NCI-H2196 (cell line): ENCODE results near the gene FUT9.
"Not testable (repeated sequence)": the region's sequence is repeated elsewhere in the genome, so short reads cannot be mapped to it uniquely, and the experiment has no call there.

Experiments
- DNase-seq: peaks from one replicate; lab custom pipeline; 2025; ENCODE audit not compliant: unreplicated experiment; lab: John Stamatoyannopoulos, UW

The FUT9 gene

DNA sequence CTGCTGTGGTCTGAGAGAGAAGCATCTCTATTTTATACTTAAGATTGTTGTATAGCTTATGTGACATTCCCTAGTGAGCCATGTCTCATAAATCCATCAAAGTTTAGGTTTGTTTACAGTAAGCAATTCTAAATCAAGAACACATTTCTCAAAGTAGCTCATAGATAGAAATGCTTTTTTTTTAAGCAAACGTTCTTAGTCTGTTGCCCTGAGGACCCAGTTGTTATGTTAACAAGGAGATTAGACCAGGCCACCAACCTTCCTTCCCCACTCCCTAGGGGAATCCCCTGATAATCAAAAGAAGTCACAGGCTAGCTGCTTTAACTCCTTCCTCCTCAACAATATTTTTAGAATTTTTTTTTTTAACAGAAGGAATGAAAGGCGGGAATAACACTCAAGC, 169.0 kb downstream of the FUT9 start:
- no peak for DNase-seq

DNA sequence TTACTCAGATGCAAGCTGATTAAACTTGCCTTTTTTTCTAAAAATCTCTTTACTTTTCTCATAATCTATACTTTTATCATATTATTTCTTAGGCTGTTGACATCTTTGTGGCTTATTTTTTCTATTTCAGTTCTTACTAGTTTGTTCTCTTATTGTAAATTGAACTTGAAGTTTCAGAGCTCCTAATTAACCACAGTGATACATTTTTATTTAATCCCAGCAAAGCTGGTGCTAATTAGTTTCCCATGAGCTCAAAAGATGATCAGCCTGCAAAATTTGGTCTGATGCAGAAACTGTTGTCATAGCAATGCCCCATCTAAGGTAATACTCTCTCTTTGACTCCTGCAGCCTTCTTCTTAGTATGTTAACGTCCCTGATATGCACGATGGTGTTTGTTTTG, 170.3 kb downstream of the FUT9 start:
- no peak for DNase-seq

DNA sequence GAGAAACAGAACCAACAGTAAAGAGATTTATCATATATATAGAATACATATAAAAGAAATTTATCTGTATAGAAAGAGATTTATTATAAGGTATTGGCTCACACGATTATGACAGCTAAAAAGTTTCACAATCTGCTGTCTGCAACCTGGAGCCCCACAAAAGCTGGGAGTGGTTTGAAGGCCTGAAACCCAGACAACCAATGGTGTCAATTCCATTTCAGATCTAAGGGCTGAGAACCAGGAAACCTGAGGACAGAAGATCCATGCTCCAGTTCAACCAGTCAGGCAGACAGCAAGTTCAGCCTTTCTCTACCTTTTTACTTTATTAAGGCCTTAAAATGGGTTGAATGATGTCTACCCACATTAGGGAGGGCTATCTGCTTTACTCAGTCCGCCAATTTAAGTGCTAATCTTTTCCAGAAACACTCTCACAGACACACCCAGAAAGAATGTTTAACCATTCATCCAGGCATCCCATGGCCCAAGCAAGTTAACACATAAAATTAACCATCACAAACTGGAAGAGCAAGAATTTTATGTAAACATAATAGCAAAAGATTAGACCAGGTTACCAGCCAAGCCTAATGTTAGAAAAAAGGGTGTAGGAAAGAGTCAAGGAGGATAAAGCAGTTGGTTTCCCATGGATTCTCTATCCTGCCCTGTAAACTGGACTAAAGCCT, 170.9 kb downstream of the FUT9 start:
- DNase-seq, result no peak

DNA sequence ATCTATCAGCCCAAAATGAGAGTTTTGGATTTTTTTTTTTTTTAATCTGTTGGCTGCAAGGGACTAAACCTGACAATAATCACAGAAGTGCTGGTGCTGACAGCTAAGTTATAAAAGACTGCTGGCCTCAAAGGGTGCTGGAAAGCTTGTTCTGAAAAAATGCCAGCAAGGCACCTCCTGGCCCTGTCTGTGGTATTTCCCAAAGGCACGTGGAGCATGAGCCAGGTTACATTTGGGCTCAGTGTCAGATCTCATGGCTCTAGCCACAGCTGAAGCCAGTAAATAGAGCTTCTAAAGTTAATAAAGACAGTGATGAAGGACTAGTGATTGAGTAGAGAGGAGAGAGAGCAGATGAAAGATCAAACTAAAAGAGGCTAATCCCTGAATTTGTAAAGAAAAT, 178.9 kb downstream of the FUT9 start:
- no peak for DNase-seq

DNA sequence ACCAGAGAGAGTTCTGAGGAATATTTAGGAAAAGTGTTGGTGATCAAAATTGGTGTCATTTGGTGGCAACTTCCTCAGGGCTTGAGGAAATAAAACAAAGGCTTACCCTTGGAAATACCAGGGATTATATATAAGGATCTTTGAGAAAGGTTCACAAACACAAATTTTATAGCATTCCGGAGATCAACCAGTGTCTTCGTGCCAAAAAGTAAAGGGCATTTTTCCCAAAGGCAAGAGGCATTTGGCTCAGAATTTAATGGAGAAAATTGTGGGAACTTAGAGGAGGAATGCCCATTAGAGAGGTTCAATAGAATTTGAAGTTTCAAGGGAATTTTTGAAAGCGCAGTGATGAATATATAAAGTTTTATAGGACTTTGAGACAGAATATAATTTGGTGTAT, 179.5 kb downstream of the FUT9 start:
- DNase-seq, result no peak

DNA sequence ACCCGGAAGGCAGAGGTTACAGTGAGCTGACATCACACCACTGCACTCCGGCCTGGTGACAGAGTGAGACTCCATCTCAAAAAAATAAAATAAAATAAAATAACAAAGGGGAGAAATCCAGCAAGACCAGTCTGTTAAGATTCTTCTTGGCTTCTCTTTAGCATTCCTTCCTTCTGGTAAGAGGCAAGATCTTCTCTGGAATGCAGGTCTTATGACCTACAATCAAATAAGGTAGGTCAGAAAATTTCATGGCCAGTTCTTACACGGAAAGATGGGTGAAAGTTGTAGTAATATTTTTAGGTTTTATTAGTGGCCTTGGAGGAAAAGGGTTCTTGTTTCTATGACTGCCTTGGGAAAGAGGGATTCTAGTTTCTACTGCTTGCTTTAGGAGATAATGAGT, 180.9 kb downstream of the FUT9 start:
- DNase-seq, result no peak

DNA sequence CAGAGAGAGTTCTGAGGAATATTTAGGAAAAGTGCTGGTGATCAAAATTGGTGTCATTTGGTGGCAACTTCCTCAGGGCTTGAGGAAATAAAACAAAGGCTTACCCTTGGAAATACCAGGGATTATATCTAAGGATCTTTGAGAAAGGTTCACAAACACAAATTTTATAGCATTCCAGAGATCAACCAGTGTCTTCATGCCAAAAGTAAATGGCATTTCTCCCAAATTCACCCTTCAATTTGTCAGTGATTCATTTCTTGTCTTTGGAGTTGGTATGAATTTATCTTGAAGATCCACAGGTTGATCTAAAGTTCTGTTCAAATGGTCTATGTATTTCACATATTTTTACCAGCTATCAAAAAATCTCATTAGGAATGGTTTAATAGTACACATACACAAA, 181.5 kb downstream of the FUT9 start:
- no peak for DNase-seq

DNA sequence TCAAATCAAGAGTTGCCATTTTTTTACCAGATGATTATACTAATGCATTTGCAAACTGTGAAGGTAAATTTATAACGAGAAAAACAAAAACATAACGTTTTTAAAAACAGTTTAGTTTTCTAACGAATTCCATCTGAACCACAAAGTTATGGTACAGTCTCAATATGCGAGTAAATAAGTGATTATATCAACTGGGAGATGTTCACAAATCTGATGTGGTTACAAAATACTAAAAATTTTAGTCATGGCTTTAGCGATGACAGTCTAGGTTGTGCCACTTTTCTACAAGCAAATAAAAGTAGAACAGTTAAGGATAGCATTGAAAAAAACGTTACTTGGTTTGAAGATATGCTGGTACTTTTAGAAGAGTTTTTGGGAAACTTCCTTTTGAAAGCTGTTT, 186.8 kb downstream of the FUT9 start:
- no peak for DNase-seq

DNA sequence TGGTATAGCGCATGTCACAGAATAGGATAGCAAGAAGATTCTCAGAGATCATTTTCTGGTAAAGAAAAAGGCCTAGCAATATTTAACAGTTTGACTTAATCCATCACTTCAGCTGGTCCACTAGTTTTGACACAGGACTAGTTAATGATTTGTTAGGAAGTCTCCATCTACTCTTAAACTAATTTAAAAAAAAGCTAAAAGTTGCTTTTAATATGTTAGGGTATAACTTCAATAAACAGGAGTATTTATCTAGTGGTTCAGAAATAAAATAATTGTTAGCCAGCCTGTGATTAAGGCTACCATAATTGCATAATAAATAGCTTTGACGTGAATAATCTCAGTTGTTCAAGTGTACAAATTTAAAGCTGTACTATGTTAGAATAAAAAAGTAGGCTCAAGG, 195.6 kb downstream of the FUT9 start:
- DNase-seq, result no peak

DNA sequence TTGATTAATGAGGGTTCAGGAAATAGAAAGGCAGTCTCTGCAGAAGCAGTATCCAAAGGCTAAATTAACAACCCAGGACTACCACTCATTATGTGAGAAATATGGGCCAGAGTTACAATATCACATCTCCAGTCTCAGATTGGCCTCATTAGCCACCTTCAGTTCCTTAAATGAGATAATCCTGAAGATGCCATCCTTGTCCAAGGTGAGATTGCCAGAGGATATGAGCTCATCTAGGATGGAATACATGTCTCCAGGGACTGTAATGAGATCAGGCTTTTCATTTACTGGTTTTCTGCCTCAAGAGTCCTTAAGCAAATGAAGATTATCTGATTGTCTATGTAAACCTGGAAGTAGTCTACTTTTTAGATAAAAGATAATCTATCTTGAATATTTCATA, 196.3 kb downstream of the FUT9 start:
- no peak for DNase-seq

DNA sequence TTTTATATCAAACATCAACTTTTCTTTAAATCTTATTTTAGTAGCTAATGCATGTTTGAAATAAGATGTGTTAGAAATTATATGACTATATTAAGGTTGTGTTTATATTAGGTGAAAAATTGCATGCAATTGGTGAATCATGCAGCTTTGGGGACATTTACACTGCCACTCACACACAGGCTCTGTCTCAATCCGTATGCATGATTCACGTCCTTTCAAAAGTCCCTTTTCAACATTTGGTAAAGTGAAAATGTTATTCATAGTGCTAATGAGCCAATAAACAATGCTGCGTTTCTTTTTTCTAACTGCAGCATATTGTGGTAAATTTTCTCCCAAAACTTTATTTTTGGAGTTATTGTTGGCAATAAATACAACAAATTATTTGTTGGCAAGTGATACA, 198.0 kb downstream of the FUT9 start:
- DNase-seq, result no peak

DNA sequence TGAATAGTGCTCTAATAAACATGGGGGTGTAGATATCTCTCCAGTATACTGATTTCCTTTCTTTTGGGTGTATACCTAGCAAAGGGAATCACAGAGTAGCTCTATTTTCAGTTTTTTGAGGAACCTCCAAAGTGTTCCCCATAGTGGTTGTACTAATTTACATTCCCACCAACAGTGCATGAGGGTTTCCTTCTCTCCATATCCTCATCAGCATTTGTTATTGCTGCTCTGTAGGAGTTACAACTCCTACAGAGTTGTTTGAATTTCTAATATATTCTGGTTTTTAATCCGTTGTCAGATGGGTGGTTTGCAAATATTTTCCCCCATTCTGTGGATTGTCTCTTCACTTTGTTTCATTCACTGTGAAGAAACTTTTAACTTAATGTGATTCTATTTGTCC, 207.9 kb downstream of the FUT9 start:
- no peak for DNase-seq

DNA sequence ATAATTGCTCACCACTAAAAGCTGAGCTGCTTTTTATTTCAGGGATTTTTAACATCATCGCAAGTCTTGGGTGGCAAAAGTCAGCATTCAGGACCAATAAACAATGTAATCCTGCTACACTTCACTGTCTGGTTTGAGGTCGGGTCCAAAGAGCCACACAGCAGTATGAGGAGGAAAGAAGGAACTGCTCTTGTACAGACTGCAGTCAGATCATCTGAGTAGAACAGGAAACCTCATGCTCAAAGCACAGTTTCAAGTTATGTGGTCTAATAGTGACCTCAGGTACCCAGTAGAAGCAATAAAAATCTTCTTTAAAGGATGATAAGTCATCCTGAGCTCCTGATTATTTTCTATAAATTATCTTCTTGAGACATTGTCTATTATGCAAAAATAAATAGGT, 211.4 kb downstream of the FUT9 start:
- no peak for DNase-seq

DNA sequence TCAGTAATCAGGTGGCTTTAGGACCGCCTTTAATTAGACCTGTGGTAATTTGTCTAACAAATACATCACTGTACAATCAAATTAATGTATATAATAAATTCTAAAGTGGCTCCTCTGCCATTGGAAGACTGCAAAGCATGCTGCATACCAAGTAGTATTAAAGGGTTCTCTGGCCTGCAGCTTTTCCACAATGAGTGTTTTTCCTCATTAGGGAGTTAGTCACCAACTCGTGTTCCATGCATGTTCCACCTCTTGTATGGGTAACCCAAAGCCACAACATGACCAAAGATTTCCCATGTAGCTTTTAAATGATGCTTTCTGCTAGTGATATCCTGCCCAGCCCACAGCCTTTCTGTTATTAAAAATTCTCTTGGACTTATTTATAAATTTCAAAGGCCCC, 218.7 kb downstream of the FUT9 start:
- no peak for DNase-seq

DNA sequence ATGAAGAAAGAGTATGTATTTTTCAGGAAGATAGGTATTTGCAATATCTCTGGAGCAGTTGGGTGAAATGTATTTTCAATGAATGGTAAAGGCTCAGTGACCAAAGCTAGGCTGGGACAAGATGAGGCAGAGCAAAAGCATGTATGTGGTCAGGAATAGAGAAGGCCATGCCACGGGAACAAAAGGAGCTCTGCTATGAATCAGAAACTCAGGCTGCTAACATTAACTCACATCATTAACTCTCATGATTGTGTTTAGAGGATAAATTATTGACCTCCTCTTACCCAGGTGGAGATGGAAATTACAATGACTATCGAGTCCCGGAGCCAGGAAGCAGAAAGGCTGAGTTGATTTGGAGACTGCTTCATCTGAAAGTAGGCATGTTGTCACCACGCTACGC, 220.2 kb downstream of the FUT9 start:
- no peak for DNase-seq

DNA sequence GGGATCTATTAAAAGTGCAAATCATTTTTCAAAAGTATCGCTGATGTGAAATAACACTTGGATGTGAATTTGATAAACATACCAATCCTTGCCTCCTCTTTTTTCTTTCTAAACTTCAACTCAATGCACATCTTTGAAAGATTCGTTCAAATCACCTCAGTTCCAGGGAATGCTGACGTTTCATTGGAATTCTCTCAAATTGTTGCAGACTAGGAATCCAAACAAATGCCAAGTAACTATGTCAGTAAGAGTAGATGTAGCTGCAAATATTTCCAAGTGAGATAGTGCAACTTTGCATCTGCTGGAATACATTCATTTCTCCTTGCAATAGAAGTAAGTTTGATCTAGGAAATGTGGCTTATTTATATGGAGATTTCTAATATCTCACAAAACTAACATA, 220.7 kb downstream of the FUT9 start:
- DNase-seq, result no peak

DNA sequence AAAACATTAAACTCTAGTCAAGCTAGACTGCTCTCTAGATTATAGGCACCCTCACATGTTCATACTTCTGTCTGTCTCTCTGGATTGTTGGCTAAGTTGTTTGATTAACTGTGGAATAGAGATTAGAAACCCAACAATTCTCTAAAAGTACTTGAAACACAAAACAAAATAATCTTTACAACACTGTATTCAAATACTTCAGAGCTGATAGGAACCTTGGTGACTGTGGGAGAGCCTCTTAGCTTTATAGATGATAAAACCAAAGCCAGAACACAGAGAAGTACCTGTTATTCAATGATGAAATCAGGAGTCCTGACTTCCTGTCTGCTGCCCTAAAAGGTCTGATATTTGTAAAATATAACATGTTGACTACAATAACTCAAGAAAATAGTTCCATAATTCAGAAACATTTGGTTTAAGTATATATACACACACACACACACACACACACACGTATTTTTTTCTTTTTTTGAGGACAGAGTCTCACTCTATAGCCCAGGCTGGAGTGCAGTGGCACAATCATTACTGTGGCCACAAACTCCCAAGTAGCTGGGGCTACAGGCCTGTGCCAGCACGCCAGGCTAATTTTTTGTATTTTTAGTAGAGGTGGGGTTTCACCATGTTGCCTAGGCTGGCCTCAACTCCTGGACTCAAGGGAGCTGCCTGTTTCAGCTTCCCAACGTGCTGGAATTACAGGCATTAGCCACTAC, 222.0 kb downstream of the FUT9 start:
- no peak for DNase-seq

DNA sequence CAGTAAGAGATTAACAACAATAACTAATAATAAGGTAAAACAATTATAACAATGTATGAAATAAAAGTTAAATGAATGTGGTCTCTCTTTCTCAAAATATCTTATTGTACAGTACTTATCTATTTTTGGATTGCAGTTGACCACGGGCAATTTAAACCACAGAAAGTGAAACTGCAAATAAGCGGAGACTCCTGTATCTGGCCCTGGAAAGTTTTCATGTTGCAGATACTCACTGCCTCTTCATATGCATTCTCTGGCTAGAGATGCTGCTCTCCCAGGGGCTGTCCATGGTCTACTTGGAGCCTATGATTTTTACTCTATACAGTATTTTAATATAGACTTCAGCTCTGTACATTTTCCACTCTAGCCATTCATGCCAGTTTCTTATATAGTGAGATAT, 230.8 kb downstream of the FUT9 start:
- no peak for DNase-seq

DNA sequence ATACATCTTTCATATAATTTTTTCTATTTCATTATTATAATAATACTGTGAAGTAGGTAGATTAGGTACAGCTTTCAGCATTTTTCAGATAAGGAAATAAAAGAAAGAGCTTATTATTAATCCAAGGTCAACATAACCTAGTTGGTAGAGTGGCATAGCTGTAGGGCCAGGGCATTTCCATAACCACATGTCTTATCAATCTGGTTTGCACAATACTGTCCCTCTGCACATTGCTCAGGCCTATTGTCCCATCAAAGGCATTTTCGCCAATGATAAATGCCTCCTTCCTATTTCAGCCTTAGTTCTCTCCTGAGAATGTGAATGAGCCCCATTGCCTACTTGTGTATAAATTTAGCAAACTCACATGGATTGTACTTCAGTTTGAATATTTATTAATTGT, 234.0 kb downstream of the FUT9 start:
- no peak for DNase-seq

DNA sequence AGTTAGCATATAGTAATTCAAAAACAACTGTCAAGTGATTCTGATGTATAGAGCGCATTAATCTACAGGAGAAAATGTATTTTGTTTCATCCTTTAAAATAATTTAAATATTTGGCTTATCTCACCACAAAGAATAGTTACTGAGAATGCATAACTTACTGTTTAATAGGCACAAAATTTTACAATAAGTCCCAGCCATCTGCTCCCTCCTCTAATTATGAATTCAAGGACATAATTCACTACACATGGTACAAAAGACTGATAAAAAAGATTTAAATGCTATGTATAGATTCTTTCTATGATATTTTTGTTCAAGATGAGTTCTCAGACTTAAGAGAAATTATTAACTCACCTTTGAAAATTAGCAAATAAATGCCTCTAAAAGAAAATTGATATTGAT, 242.0 kb downstream of the FUT9 start:
- no peak for DNase-seq

DNA sequence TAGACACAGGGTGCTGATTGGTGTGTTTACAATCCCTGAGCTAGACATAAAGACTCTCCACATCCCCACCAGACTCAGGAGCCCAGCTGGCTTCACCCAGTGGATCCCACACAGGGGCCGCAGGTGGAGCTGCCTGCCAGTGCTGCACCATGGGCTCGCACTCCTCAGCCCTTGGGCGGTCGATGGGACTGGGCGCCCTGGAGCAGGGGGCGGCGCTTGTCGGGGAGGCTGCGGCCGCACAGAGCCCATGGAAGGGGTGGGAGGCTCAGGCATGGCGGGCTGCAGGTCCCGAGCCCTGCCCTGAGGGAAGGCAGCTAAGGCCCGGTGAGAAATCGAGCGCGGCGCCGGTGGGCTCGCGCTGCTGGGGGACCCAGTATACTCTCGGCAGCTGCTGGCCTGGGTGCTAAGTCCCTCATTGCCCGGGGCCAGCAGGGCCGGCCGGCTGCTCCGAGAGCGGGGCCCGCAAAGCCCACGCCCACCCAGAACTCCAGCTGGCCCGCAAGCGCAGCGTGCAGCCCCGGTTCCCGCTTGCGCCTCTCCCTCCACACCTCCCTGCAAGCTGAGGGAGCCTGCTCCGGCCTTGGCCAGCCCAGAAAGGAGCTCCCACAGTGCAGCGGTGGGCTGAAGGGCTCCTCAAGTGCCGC, 245.1 kb downstream of the FUT9 start:
- not testable (repeated sequence) for DNase-seq
